Ureter (tissue), 1 donor: ENCODE data around the gene LRCOL1. TPM values are rescaled to one million over a fixed set of nuclear protein-coding genes. Genes with fewer than 3 reads are reported as not detected.

Source experiments
- DNase-seq: peaks from one replicate; pipeline ENCODE4 v3.0.0-alpha.2; 2020; ENCODE audit warnings: low spot score
- total RNA-seq: library from RNA; stranded (reverse); gene quantifications from one replicate; pipeline ENCODE4 v1.2.4, GENCODE V29; 2023
- donor health status: DM: yes; HTN: yes; CAD: no.

LRCOL1 gene
- total RNA-seq, 1 donor from 2014 or later, result not detected

DNA sequence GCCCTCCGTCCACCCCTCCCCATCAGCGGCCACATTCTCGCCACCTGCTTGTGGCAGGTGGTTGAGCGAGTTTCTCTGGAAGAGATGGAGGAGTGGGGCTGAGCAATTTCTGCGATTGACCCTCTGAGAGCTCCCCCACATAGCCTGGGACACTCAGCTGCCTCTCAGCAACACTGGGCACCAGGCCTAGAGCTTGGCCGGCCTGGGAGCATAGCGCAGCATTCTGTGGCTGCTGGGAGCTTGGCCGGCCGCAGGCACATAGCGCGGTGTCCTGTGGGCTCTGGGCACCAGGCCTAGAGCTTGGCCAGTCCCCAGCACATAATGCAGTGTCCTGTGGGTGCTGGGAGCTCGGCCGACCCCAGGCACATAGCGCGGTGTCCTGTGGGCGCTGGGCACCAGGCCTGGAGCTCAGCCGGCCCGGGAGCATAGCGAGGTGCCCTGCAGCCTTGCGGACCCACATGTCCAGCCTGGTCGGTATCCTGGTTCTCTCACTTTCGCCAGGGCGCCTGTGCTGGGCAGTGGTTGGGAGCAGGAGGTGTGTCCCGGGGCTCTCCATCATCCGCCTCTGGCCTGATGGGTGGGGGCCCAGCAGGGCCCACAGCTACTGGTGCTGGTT lies 43.8 kb downstream of the LRCOL1 start:
- DNase-seq, result no peak

DNA sequence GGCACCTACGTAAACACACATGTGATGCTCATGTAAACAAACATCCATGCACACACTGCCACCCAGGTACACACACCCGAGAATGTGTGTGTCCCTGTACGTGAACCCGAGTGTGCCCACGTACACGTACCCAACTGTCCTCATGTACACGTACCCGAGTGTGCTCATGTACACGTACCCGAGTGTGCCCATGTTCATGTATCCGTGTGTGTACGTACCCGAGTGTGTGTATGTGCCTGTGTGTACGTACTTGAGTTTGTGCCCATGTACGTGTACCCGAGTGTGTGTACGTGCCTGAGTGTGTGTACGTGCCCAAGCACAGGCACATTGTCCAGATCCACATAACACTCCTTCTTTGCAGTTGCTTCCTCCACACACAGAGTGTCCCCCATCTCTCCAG lies 45.0 kb downstream of the LRCOL1 start:
- DNase-seq, result no peak

DNA sequence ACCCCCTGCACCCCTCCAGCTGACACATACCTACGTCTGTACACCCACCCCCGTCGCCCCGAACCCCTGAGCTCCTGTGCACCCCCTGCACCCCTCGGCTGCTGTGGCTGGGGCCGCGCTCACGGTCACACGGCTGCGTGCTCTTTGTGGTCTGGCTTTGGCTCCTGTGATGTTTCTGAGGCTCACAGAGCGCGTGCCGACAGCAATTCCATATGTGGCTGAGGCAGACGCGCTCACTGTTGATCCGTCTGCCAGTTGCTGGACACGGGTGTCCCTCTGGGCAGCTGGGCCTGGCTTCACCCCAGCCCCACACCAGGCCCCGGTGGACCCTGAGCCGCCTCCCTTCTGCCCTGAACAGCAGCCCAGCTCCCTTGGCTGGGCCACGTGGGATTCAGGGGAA lies 46.5 kb downstream of the LRCOL1 start:
- no peak for DNase-seq

DNA sequence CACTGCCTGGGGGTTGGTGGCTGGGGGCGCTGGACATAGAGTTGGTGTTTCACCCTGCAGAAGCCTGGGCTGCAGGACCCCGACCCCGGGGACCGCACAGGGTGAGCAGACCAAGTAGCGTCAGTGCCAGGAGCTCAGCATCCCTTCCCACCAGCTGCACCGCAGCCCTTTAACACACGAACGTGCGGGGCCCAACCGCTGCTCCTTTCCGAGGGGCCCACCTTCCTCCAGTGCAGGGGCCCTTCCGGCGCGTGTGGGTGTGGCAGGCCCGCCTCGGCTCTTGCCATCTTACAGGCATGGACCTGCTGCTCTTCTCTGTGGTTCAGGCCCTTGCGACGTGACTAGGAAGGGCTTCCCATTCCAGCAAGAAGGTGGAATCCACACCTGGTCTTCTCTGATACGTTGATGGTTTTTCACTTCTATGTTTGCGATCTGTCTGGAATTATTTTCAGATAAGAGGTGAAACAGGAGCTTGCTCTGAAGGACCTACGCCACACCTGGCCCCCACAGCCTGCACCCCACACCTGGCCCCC lies 47.8 kb downstream of the LRCOL1 start:
- no peak for DNase-seq

DNA sequence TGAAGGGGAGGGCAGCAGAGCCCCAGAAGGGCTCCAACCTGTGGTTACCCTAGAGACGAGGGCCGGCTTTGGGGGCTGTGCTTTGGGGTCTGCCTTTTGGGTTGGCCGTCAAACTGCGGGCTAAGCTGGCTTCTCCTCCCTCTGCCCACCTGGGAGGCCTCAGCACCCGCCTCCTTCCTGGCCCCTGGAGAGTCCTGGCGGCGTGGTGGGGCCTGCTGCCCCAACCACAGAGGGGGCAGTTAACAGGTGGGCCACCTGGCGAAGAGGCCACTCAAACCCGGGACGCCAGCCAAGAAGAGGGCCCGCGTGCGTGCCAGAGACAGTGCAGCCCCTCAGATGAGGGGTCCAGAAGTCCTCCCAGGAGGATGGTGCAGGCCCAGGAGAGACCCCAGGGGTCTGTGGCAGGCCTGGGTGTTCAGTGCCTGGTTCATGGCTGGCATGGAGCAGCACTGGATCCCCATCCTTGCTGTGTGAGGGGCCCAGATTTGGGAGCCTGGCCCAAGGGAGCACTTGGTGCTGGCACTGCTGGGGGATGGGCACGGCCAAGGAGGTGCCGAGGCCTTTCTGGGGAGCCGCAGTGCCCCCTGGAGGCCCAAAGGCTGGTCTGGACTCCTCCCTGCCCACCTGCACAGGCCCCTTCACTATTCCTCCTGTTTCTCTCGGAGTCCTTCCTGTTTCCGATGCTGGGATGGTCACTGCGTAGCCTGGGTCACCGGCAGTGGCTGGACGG lies 48.8 kb downstream of the LRCOL1 start:
- no peak for DNase-seq

DNA sequence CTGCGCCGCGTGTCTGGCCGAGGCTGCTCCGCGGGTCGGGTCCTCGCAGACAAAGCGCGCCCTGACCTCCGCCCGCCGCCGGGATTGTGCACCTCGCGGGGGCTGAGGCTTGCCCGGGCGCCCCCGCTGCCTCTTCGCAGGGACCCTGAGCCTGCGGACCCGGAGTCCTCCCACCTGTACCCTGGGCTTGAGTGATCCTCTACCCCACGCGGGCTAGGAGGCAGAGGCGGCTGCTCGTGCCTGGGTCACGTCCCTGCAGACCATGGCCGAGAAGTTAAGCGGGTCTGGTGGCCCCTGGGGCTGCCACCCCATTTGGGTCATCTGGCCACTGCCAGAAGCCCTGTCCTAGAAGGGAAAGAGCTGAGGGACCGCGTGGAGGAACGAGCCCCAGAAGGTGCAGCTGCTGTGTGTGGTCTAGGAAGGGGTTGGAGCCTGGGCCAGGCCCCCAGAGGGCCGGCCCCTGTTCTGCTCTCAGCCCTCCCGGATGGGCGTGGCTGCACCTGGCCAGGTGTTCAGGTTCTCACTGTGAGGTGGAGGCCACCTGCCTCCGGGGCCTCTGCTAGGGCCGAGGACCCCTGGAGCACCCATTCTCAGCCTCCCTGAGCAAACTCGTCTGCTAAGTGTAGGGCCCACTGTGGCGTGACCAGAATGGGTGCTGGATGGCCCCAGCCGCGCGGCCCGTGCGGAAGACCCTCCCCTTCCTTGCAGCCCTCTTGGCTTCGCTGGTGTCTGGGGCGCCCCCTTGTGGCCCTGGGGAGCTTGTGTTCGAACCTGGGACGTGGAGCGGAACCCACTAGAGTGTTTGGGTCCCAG lies 49.6 kb downstream of the LRCOL1 start:
- DNase-seq, result no peak

DNA sequence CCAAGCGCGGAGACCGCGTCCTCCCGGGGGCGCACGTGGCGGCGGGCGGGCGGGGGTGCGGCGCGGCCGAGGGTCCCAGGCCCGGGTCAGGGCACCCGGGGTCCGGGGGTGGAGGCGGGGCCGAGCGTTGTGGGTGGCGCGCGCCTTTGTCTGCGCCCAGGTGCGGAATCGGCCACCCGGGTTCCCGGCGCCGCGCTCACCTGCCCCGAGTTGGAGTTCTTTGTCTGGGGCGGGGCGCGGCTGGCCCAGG lies 50.1 kb downstream of the LRCOL1 start:
- no peak for DNase-seq

DNA sequence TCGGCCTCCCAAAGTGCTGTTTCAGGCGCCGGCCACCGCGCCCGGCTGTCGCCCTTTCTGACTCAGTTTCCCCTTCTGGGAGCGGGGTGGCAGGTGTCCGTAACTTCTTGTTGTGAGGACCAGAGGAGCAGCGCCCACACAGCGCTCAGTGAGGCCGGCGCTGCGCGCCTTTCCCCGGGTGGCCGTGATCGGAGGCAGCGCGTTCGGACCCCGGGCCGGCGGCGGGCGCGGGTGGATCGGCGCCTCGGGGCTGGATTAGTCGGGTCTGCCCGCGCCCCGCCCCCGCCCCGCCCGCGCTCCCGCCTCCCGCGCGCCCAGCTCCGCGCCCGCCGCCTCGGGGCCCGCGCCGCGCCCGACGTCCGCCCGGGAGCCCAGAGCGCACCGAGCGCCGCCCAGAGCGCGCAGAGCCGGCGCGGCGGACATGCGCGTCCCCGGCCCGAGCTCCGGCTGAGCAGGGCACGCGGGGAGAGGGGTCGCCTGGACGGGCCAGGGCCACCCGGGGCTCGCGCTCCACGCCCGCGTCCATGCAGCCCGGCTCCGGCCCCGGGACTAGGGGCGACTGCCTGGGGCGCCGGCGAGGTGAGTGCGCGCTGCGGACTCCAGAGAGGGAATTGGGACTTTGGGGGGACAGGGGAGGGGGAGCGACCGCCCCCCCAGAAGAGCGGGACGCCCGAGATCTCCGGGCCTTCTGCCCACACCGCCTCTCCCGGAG lies 50.6 kb downstream of the LRCOL1 start:
- no peak for DNase-seq

DNA sequence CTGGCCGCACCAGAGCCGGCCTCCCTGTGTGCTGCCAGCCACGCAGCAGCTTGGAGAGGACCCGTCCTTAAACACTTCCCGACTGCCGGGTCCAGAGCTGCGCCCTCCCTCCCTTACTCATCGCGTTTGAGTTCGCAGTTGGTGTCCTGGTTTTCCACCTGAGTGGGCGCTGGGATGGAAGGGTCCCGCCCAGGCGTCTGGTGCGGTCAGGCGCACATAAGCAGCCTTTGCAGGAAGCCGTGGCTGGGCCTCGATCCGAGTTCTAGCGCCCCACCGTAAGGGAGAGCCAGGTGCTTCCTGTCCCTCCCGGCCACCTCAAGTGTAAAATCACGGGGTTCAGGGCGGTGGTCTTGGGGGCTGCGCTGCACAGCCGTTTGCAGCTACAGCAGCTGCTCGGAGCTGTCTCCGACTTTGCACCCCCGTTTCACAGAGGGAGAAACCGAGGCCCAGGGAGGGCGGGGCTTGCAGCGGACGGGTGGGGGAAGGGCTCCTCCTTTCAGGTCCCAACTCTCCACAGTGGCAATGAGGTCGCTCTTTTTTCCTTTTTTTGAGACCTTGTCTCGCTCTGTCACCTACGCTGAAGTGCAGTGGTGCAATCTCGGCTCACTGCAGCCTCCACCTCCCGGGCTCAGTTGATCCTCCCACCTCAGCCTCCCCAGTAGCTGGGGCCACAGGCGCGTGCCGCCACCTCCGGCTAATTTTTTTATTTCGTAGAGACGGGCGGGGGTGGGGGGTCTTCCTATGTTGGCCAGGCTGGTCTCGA lies 51.3 kb downstream of the LRCOL1 start:
- DNase-seq, result no peak

DNA sequence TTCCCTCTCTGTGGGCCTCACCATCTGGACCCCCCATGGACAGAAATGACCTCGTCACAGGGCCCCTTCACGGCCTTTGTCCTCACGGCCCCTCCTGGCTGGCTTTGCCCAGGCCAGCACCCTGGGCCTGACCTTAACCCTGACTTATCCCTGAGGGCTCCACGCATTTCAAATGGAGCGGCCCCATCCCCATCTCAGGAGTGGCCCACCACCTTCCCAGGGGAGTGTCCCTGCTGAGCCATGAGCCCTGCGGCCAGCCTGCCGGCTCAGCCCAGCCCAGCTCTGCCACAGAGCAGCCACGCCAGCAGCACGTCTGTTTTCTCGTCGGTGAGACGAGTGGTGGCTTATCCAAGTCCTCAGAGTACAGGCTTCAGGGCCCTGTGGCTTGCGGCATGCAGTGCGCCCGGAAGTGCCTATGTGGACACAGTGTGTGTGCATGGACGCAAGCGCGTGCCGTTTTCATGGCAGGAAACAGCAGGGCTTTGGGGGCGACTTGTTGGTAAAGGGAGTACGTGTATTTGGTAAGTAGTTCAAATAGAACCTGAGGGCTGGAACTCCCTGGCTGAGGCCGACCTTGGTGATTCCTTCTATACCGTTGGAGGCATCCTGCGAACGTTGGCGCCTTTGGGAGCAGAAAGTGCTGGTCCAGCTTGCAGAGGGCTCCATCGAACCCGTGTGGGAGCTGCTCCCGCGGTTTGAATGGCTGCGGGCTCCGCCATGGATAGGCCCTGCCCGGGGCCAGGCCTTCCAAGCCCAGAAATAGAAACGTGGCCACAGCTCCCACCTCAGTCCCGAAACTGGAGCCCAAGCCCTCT lies 52.1 kb downstream of the LRCOL1 start:
- DNase-seq, result no peak

DNA sequence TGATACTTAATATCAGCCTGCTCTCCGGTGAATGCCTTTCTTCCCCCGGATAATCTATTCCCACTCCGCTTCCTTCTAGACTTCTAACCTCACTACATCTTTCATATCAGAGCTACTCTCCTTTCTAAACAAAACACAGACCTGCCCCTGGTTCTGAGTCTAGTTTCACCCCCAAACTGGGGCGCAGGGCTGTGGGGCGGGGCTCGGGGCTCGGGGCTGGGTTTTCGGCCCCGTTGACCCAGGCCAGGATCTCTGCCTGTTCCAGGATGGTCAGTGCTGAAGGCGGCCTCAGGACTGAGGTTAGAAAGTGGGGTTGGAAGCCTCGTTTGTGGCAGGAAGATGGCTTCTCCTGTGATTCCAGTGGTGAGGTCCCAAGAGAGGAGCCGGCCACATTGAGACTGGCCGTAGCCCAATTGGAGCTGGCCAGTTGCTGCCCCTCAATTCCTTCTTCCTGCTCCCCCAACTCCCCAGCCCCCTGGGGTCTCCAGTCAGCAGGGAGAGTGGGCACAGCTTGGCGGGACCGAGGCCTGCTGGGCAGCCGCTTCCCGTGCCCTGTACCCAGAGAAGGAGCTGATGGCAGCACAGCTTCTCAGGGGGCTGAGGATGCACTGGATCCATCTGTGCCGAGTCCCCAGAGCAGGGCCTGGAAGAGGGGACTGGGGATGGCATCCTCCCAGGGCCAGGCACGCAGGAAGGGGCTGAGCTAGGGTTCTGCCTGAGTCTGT lies 52.9 kb downstream of the LRCOL1 start:
- no peak for DNase-seq

DNA sequence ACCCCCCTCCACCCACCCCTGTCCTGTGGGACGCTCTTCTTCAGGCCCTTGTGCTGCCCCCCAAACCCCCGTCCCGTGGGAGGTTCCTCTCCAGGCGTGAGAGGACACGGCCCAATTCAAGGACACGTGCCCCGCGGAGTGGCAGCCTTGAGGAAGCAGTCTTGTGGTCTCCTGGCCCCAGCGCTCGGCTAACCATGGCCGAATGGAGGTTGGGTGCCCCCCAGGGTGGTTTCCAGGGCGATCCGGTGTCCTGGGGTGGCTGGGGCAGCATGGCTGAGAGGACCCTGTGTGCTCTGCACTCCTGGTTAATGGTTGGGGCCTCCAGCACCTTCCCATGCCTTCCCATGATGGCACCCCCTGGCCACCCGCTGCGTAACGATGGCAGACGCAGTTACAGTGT lies 53.6 kb downstream of the LRCOL1 start:
- no peak for DNase-seq

DNA sequence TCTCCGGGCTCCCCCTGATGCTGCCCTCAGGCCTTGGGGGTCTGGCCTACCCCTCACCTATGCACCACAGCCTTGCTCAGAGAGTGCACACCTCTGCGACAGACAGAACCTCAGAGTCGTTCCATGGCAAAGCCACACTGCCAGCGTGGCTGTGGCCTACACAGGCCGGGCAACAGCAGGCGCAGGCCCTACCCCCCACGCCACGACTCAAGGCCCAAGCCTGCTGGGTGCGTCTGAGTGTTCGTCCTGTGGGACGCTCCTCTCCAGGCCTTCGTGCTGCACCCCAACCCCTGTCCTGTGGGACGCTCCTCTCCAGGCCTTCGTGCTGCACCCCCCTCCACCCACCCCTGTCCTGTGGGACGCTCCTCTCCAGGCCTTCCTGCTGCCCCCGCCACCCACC lies 54.2 kb downstream of the LRCOL1 start:
- no peak for DNase-seq

DNA sequence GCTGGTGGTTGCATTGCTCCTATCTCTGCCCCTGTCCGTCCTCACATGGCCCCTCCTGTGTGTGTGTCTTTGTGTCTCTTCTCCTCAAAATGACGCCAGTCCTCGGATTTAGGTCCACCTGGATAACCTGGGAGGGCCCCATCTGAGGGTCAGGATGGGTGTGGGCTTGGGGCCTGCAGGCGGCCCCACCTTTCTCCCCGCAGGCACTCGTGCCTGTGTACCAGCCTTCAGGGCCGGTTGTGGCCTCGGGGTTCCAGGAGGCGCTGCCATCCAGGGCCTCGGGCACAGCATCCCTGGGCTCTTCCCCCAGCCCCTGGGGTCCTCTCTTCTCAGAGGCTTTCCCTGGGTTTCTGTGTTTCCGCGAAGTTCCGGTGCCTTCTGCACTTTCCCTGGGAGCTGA lies 54.7 kb downstream of the LRCOL1 start:
- no peak for DNase-seq

DNA sequence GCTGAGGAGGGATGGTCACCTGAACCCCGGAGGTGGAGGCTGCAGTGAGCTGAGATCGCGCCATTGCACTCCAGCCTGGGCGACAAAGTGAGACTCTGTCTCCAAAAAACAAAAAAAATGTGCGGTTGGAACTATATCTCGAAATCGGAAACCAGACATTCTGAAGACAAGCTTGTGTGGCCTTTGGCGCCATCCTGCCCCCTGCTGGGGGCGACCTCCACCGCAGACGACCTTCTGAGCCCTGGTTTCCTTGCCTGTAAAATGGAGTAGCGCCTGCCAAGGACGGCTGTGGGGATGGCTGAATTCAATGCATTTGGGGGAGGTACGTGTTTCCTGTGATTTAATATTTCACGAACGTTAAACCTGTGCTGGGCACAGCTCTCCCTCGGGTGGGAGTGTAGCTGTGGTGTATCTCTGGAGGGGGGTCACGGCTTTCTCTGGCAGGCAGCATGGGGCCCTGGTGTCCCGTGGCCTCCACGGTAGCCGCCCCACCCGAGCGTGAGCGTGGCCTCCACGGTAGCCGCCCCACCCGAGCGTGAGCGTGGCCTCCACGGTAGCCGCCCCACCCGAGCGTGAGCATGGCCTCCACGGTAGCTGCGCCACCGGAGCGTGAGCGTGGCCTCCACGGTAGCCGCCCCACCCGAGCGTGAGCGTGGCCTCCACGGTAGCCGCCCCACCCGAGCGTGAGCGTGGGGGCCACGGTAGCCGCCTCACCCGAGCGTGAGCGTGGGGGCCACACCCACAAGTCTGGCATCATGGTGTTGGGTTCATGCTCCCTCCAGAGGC lies 55.3 kb downstream of the LRCOL1 start:
- DNase-seq, result no peak
